GM10248 (cell line): Measurements from ENCODE around the gene C3orf22.

Source experiments
- CTCF ChIA-PET: fragments of 300-600 bp; sonication (Branson Sonifier 250); formaldehyde crosslinking; extraction: SDS; loops from one replicate; lab custom pipeline; 2021; ENCODE audit warnings: antibody characterized with exemption; lab: Yijun Ruan, JAX
- POLR2A ChIA-PET: fragments of 350-650 bp; sonication (Branson Sonifier 250); formaldehyde crosslinking; extraction: SDS; loops from one replicate; lab custom pipeline; 2020; ENCODE audit warnings: antibody characterized with exemption; lab: Yijun Ruan, JAX
- DNase-seq: peaks from one replicate; pipeline ENCODE4 v3.0.0; 2012; ENCODE audit errors: extremely low spot score
- TF ChIP-seq, protein P1 (sequence below): IDR thresholded peaks from 2 replicates; pipeline ENCODE4 v1.5.1; 2012; ENCODE audit warnings: mild to moderate bottlenecking, low read depth; ENCODE audit errors: extremely low read depth, missing control alignments, control extremely low read depth

C3orf22 gene

DNA sequence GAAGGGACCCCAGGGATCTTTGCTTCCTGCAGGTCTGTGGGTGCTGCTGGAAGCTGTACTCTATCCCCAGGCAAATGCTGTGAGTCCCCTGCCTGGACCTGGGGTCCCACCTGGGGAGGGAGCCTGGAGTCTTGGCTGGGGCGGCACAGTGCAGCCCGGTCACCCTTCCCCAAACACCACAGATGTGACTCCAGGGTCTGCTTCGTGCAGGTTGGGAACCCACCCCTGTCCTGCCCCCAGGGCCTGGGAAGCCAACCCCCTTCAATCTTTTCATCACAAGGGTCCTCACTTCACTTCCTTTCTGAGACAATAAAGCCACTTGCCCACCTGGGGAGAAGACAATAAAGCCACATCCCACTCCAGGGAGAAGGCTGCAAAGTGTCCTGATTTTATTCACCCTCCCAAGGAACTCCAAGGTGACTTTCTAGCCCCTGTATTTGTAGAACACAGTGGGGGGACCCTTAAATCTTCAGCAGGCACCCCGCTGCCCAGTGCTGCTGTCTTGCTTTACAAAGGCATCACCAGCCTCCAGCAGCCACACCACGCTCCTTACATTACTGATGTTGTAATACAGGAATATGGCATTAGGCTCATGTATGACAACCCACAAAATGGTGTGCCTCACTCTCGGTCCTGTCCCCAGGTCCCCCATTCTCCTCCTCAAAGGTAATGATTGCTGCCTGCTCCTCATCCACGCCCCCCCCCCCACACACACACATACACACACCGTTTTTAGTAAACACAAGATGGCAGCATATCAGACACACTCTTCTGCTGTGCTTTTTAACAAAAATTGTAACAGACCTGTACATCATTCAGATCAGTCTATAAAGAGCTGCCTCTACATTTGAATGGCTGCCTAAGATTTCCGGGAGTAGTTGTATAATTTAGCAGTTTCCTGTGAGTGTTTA, 9.9 kb downstream of the C3orf22 start:
- TF ChIP-seq, protein P1, sequence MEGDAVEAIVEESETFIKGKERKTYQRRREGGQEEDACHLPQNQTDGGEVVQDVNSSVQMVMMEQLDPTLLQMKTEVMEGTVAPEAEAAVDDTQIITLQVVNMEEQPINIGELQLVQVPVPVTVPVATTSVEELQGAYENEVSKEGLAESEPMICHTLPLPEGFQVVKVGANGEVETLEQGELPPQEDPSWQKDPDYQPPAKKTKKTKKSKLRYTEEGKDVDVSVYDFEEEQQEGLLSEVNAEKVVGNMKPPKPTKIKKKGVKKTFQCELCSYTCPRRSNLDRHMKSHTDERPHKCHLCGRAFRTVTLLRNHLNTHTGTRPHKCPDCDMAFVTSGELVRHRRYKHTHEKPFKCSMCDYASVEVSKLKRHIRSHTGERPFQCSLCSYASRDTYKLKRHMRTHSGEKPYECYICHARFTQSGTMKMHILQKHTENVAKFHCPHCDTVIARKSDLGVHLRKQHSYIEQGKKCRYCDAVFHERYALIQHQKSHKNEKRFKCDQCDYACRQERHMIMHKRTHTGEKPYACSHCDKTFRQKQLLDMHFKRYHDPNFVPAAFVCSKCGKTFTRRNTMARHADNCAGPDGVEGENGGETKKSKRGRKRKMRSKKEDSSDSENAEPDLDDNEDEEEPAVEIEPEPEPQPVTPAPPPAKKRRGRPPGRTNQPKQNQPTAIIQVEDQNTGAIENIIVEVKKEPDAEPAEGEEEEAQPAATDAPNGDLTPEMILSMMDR: no peak
- POLR2A ChIA-PET: no interaction called here
- CTCF ChIA-PET: no interaction called here
- DNase-seq: no peak

DNA sequence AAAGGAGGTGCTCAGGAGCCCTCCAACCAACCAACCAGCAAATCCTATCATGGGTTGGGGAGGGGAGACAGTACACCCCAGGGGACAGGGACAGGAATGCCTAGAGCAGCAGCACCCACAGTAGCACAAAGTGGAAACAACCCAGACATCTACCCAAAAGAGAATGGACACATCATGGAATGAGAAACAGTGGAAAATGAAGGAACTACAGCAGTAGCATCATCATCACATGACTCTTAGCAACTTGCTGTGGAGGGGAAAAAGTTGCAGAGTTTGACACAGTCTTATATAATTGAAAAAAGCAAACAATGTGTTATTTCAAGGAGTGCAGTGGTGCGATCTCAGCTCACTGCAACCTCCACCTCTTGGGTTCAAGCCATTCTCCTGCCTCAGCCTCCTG, 11.0 kb downstream of the C3orf22 start:
- CTCF ChIA-PET: interaction anchor here (1.3 kb wide), 1 partner anchor 25 kb away, joined by 5 read pairs; no protein-coding TSS in a partner anchor
- no peak for DNase-seq
- POLR2A ChIA-PET: no interaction called here
- TF ChIP-seq, protein P1: no peak

DNA sequence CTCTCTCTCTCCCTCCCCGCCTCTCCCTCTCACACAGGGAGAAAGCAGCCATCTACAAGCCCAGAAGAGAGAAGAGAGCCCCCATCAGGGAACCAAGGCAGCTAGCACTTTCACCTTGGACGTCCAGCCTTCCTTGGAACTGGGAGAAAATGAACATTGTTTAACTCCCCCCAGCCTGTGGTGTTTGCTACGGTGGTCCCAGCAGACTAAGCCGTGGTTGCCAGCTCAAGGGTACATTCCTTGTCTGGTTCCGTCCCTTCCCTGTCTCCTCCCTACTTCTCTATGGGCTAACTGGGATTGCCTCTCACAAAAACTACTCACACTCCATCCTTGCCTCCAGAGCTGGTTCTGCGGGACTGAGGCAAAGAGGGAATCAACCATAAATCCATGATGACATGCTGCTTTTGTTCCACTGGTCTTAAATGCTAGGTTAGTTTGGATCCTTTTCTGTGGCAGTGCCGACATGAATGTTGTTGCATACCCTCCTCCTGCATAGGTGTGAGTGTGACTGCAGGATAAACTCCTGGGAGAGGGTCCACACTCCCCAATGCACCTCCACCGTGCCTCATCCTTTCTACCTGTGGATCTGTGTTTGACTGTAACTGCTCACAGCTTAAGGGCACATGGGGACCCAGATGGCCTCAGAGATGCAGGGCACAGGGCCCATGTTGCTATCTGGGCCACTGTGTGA, 12.0 kb downstream of the C3orf22 start:
- ChIA-PET CTCF (interaction anchor here (1.0 to 1.3 kb wide), 2 partner anchors 24 to 25 kb away, joined by 4 to 5 read pairs; no protein-coding TSS in a partner anchor), POLR2A (no interaction called here)
- DNase-seq: no peak
- TF ChIP-seq, protein P1: no peak

GRCh38 chr3:126546013-126546412, 12.7 kb downstream of the C3orf22 start:
- TF ChIP-seq, protein P1: no peak
- CTCF ChIA-PET: interaction anchor here (1.0 kb wide), 1 partner anchor 24 kb away, joined by 4 read pairs; no protein-coding TSS in a partner anchor

GRCh38 chr3:126545544-126545943, 13.2 kb downstream of the C3orf22 start:
- TF ChIP-seq, protein P1: no peak
- no peak for DNase-seq
- POLR2A ChIA-PET: no interaction called here
- CTCF ChIA-PET: interaction anchor here (1.0 kb wide), 1 partner anchor 24 kb away, joined by 4 read pairs; no protein-coding TSS in a partner anchor

More at GRCh38 chr3:126546013-126546412, 12.7 kb downstream of the C3orf22 start:
- POLR2A ChIA-PET: no interaction called here
- no peak for DNase-seq

GRCh38 chr3:126544596-126545281, 14.0 kb downstream of the C3orf22 start:
- DNase-seq: no peak
- ChIA-PET CTCF (interaction anchor here (1.1 kb wide), 1 partner anchor 22 kb away, joined by 3 read pairs; no protein-coding TSS in a partner anchor), POLR2A (no interaction called here)
- TF ChIP-seq, protein P1: no peak
